ENCODE measurements around the gene EIF4EBP2. TPM values are rescaled to one million over a fixed set of nuclear protein-coding genes. Genes with fewer than 3 reads are reported as not detected.

The EIF4EBP2 gene
- total RNA-seq, 1 experiment from 2014 or later: 112 TPM

DNA sequence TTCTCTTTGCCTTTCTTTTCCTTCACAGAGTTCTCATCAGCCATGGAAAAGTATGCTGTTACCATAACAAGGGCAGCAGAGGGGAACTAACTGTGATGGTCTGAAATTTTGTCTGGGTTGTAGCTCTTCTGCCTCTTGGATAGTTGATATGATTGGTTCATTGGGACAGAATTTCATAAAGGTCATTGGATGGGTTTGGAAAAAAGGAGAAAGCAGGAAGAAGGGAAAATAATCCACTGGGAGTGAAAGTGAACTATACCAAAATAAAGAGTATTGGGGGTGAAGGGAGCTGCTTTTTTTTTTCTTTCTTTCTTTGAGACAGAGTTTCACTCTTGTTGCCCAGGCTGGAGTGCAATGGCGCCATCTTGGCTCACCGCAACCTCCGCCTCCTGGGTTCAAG is 5.8 kb downstream of the EIF4EBP2 start (continued):
- TF ChIP-seq ZNF263 (CRISPR knock-in tag; IDR thresholded peaks at IDR 0.05; ENCODE audit: low read depth) (no peak), IRF2 (CRISPR knock-in tag; IDR thresholded peaks at IDR 0.05; ENCODE audit: borderline replicate concordance, low read depth) (no peak), HMGA2 (CRISPR knock-in tag; IDR thresholded peaks at IDR 0.05) (no peak), ZNF232 (CRISPR knock-in tag; IDR thresholded peaks at IDR 0.05) (no peak), MXD4 (CRISPR knock-in tag; IDR thresholded peaks at IDR 0.05; ENCODE audit: borderline replicate concordance) (no peak), NFE2L1 (CRISPR knock-in tag; IDR thresholded peaks at IDR 0.05) (no peak)
- TF ChIP-seq, protein P1, sequence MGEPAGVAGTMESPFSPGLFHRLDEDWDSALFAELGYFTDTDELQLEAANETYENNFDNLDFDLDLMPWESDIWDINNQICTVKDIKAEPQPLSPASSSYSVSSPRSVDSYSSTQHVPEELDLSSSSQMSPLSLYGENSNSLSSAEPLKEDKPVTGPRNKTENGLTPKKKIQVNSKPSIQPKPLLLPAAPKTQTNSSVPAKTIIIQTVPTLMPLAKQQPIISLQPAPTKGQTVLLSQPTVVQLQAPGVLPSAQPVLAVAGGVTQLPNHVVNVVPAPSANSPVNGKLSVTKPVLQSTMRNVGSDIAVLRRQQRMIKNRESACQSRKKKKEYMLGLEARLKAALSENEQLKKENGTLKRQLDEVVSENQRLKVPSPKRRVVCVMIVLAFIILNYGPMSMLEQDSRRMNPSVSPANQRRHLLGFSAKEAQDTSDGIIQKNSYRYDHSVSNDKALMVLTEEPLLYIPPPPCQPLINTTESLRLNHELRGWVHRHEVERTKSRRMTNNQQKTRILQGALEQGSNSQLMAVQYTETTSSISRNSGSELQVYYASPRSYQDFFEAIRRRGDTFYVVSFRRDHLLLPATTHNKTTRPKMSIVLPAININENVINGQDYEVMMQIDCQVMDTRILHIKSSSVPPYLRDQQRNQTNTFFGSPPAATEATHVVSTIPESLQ (CRISPR knock-in tag; IDR thresholded peaks at IDR 0.05): no peak

DNA sequence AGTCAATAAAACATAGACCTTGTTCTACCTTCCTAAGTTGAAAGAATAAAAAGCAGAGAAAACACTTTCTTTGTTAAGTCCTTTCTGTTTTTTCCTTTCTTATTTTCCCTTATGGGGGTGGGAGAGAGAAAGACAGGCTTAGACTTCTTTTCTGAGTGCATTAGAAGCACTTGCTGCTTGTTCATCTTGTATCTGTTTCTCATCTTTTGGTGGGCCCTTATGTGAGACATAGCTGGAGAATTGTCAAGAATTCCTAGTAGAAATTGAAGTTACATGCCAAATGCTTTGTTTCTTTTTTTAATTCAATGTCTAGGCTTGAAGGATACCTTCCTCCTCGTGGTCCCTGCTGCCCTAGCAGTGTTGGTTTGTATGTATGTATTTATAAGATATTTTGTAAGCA is 6.7 kb downstream of the EIF4EBP2 start:
- no peak overlapping the region; the same call in 1 of the 2 replicates for H3K27ac Mint-ChIP-seq
- ChIA-PET POLR2A (no interaction called here), CTCF (interaction anchor here (1.4 to 3.4 kb wide), 4 partner anchors 13 to 145 kb away, joined by 3 to 9 read pairs (median 6); no protein-coding TSS in a partner anchor)
- no peak overlapping the region for H3K4me3 Mint-ChIP-seq
- DNase-seq (ENCODE audit: low spot score) (no peak), ATAC-seq (no peak)
- TF ChIP-seq, protein P2, sequence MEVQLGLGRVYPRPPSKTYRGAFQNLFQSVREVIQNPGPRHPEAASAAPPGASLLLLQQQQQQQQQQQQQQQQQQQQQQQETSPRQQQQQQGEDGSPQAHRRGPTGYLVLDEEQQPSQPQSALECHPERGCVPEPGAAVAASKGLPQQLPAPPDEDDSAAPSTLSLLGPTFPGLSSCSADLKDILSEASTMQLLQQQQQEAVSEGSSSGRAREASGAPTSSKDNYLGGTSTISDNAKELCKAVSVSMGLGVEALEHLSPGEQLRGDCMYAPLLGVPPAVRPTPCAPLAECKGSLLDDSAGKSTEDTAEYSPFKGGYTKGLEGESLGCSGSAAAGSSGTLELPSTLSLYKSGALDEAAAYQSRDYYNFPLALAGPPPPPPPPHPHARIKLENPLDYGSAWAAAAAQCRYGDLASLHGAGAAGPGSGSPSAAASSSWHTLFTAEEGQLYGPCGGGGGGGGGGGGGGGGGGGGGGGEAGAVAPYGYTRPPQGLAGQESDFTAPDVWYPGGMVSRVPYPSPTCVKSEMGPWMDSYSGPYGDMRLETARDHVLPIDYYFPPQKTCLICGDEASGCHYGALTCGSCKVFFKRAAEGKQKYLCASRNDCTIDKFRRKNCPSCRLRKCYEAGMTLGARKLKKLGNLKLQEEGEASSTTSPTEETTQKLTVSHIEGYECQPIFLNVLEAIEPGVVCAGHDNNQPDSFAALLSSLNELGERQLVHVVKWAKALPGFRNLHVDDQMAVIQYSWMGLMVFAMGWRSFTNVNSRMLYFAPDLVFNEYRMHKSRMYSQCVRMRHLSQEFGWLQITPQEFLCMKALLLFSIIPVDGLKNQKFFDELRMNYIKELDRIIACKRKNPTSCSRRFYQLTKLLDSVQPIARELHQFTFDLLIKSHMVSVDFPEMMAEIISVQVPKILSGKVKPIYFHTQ (CRISPR knock-in tag; IDR thresholded peaks at IDR 0.05): no peak
- TF ChIP-seq ZNF138 (CRISPR knock-in tag; conservative IDR thresholded peaks at IDR 0.05): no peak
- no peak for TF ChIP-seq ELF4 (CRISPR knock-in tag; IDR thresholded peaks at IDR 0.05; ENCODE audit: low read depth)
- TF ChIP-seq EMX1 (CRISPR knock-in tag; IDR thresholded peaks at IDR 0.05): no peak
- TF ChIP-seq, protein P3, sequence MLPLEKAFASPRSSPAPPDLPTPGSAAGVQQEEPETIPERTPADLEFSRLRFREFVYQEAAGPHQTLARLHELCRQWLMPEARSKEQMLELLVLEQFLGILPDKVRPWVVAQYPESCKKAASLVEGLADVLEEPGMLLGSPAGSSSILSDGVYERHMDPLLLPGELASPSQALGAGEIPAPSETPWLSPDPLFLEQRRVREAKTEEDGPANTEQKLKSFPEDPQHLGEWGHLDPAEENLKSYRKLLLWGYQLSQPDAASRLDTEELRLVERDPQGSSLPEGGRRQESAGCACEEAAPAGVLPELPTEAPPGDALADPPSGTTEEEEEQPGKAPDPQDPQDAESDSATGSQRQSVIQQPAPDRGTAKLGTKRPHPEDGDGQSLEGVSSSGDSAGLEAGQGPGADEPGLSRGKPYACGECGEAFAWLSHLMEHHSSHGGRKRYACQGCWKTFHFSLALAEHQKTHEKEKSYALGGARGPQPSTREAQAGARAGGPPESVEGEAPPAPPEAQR (CRISPR knock-in tag; IDR thresholded peaks at IDR 0.05): no peak
- TF ChIP-seq, protein P4, sequence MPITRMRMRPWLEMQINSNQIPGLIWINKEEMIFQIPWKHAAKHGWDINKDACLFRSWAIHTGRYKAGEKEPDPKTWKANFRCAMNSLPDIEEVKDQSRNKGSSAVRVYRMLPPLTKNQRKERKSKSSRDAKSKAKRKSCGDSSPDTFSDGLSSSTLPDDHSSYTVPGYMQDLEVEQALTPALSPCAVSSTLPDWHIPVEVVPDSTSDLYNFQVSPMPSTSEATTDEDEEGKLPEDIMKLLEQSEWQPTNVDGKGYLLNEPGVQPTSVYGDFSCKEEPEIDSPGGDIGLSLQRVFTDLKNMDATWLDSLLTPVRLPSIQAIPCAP (CRISPR knock-in tag; IDR thresholded peaks at IDR 0.05): no peak
- TF ChIP-seq ZNF317 (CRISPR knock-in tag; IDR thresholded peaks at IDR 0.05; ENCODE audit: borderline replicate concordance, low read depth): no peak
- TF ChIP-seq, protein P5, sequence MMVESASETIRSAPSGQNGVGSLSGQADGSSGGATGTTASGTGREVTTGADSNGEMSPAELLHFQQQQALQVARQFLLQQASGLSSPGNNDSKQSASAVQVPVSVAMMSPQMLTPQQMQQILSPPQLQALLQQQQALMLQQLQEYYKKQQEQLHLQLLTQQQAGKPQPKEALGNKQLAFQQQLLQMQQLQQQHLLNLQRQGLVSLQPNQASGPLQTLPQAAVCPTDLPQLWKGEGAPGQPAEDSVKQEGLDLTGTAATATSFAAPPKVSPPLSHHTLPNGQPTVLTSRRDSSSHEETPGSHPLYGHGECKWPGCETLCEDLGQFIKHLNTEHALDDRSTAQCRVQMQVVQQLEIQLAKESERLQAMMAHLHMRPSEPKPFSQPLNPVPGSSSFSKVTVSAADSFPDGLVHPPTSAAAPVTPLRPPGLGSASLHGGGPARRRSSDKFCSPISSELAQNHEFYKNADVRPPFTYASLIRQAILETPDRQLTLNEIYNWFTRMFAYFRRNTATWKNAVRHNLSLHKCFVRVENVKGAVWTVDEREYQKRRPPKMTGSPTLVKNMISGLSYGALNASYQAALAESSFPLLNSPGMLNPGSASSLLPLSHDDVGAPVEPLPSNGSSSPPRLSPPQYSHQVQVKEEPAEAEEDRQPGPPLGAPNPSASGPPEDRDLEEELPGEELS (CRISPR knock-in tag; IDR thresholded peaks at IDR 0.05): no peak
- no peak for TF ChIP-seq PRRX2 (CRISPR knock-in tag; IDR thresholded peaks at IDR 0.05)
- peaks cover 43% of the 10 kb centered on the region for H3K36me3 Mint-ChIP-seq
- peaks cover 13% of the 10 kb centered on the region for H3K9me3 Mint-ChIP-seq
- H3K27me3 Mint-ChIP-seq (ENCODE audit: low read depth): no peaks in the 10 kb centered on the region
- H3K4me1 Mint-ChIP-seq: peaks cover 56% of the 10 kb centered on the region
